SH-SY5Y (cell line): Measurements from ENCODE around the gene TRIM66.

Experiments
- GATA2 ChIP-seq: IDR thresholded peaks from 2 replicates; pipeline ENCODE4 v1.6.1; 2011; ENCODE audit warnings: mild to moderate bottlenecking, low read depth, low read length
- GATA3 ChIP-seq: IDR thresholded peaks from 2 replicates; pipeline ENCODE4 v1.6.1; 2011; ENCODE audit warnings: low read depth, mild to moderate bottlenecking, low read length, moderate library complexity

GRCh38 chr11:8711895-8712442, 29.5 kb upstream of the TRIM66 start:
- no peak for TF ChIP-seq GATA2
- no peak for TF ChIP-seq GATA3
